ENCODE results near the gene MAP3K14.

Gene MAP3K14

DNA sequence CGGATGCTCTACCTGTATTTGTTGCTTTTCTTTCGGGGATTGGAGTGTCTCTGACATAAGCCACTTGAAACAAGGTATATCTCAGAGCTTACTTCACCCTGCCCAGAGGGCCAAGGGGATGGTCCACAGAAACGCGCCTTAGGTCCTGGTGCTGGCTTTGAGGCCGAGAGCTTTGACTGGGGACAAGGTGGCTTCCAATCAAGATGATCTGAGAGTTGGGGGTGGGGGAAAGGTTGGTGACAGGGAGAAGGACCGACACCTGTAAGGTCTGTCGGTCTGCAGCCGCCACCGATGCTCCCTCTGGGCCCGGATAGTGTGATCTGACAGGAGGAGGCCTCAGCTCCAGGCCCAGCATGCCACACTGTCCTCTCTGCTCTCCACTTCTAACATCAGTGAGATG is 33.1 kb downstream of the MAP3K14 start:
- no peak for DNase-seq (ENCODE audit: extremely low read depth, low read depth)
- TF ChIP-seq, protein P1, sequence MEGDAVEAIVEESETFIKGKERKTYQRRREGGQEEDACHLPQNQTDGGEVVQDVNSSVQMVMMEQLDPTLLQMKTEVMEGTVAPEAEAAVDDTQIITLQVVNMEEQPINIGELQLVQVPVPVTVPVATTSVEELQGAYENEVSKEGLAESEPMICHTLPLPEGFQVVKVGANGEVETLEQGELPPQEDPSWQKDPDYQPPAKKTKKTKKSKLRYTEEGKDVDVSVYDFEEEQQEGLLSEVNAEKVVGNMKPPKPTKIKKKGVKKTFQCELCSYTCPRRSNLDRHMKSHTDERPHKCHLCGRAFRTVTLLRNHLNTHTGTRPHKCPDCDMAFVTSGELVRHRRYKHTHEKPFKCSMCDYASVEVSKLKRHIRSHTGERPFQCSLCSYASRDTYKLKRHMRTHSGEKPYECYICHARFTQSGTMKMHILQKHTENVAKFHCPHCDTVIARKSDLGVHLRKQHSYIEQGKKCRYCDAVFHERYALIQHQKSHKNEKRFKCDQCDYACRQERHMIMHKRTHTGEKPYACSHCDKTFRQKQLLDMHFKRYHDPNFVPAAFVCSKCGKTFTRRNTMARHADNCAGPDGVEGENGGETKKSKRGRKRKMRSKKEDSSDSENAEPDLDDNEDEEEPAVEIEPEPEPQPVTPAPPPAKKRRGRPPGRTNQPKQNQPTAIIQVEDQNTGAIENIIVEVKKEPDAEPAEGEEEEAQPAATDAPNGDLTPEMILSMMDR (IDR thresholded peaks at IDR 0.05; ENCODE audit: low read depth, low read length): no peak

DNA sequence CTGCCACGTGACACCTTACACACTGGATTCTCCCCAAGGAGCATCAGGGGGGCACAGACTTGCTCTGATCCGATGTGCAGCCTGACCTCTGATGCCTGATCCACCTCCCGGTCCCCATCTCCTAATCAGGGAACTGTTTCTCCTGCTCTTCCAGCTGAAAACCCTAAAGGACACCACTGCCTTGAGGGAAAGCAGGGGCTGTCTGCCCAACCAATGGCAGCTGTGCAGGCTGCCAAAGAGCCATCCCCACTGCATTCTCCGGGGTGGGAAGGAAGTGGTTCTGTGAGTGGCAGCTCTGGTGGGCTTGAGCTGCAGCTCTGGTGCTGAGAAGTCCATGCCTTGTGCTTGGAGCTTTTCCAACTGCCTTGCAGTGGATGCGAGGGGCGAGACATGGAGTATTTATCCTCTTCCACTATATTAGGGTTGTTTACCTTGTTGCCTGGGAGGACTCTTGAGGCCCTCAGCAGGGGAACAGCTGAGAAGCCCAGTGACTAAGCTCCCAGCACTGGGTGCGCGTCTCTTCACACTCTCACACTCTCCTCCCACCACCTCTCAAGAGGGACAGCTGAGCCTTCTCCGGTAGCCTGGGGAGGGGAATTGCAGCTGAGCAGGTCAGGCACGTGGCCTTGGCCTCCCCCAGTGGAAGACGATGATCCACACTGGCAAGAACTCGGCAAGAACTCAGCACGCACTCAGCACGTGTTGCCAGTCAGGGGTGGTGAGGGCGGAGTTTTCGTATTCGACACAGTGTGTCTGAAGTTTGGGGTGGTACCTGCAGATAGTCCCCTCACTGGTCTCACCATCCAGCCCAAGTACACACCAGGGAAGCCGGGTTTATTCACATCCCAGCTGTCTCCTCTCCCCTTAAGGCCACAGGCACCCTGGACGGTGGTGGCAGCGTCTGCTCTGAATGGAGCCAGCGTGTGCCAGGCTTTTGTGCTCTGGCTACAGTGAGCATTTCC is 33.9 kb downstream of the MAP3K14 start:
- TF ChIP-seq, protein P1 (IDR thresholded peaks at IDR 0.05; ENCODE audit: low read depth, low read length): no peak
- no peak for DNase-seq (ENCODE audit: extremely low read depth, low read depth)

DNA sequence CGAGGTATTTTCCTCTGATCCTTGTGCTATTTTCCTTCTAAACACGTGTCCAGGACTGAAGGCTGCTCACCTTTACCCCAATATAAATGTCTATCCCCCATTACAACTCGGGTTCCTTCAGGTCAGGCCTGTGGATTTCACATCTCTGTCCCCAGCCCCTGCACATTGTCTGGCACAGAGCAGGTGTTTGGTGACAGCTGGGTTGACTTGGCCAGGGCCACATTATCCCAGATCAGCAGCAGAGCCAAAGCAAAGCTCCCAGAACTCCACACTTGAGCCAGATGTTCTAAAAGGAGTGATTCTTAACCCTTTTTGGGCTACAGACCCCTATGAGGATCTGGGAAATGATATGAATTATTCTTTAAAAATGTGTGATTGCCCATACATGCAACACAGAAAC is 36.9 kb downstream of the MAP3K14 start:
- no peak for DNase-seq (ENCODE audit: extremely low read depth, low read depth)
- TF ChIP-seq, protein P1 (IDR thresholded peaks at IDR 0.05; ENCODE audit: low read depth, low read length): no peak

DNA sequence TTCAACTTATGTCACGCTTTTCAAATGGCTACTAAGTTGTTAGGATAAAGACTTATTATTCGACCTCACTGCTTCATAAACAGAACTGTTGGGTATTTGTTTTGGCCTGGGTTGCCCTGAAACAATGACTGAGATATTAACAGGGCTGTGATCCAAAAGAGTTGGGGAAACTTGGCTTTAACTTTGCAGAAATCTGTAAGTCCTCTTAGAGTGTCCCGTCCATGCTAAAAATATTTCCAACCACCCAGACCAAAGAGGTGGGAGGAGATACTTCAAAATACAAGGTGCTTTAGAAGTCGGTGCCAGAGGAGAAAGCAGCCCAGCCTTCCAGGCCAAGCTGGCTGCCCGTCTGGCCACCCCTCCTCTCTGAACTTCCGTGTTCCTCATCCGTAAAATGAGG is 38.8 kb downstream of the MAP3K14 start:
- DNase-seq (ENCODE audit: extremely low read depth, low read depth): no peak
- TF ChIP-seq, protein P1 (IDR thresholded peaks at IDR 0.05; ENCODE audit: low read depth, low read length): no peak

DNA sequence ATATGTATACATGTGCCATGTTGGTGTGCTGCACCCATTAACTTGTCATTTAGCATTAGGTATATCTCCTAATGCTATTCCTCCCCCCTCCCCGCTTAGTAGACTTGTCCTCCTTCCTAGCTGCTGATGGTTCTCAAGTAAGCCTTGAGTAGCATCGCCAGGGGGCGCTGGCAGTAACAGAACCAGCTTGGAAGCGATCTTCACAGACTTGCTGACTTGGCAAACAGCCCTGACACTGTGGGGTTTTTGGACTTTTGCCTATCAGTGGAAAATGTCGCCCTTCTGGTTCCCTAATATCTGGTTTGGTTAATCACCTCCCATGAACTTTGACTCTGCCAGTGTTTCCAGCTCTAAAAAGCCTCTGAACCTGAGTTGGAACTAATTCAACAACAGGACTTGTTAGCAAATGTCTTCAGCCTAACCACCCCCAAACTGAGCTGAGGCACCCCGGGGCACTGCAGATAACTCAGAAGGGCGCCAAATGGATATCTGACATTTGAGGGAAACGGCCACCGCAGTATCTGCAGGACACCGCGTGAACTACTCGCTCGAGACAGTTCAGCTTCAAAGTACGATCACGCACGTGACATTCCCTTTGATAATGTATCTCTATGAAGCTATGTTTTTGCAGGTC is 39.5 kb downstream of the MAP3K14 start:
- TF ChIP-seq, protein P1 (IDR thresholded peaks at IDR 0.05; ENCODE audit: low read depth, low read length): peak; percentile 81
- DNase-seq (ENCODE audit: extremely low read depth, low read depth): peak; percentile 72

DNA sequence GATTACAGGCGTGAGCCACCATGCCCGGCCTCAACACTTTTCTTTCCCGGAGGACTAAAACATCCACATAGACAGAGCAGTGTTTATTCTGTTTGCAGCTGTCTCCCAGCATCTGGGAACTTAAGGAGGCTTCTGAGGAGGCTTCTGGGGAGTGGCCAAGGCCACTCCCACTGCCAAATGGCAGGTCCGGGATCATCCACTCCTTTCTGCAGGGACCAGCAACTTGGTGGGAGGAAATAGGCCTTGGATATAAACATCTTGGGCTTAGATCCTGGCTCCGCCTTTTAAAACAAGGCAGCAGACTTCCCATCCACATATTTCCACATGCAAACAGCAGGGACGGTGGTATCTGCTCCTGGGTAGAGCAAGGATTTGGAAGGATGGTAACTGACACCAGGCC is 40.8 kb downstream of the MAP3K14 start:
- TF ChIP-seq, protein P1 (IDR thresholded peaks at IDR 0.05; ENCODE audit: low read depth, low read length): no peak
- DNase-seq (ENCODE audit: extremely low read depth, low read depth): peak; percentile 57

DNA sequence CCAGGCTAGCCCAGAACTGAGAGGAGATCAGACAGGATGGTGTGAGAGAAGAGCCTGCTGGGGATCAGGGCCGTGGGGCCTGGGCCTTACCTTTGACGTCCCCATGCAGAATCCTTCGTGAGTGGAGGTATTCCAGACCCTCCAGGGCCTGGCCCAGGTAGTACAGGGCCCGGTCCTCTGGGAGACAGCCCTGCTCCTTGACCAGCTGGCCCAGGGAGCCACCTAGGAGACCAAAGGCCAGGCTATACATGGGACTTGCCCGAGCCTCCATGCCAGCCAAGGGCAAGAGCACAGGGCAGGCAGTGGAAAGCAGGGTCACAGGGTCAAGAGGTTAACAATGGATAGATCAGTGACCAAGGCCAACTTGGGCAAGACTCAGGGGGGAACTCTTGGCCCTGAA is 42.8 kb downstream of the MAP3K14 start:
- DNase-seq (ENCODE audit: extremely low read depth, low read depth): no peak
- TF ChIP-seq, protein P1 (IDR thresholded peaks at IDR 0.05; ENCODE audit: low read depth, low read length): no peak
